AG04450 (cell line): Measurements from ENCODE around the gene CUL7. TPM values are rescaled to one million over a fixed set of nuclear protein-coding genes. Genes with fewer than 3 reads are reported as not detected.
A peak's percentile ranks its signal among the peaks of the same experiment; 100 is the strongest.

Experiments used
- CTCF ChIA-PET: fragments of 300-600, 350-600 bp; formaldehyde crosslinking; extraction: SDS; loops from one replicate; lab custom pipeline; 2022; ENCODE audit warnings: antibody characterized with exemption, inconsistent platforms; lab: Charles Lee
- POLR2A ChIA-PET: fragments of 350-600 bp; formaldehyde crosslinking; extraction: SDS; loops from one replicate; lab custom pipeline; 2021; ENCODE audit warnings: antibody characterized with exemption, inconsistent platforms; lab: Yijun Ruan, JAX
- DNase-seq: peaks from one replicate; pipeline ENCODE4 v3.0.0-alpha.2; 2011; ENCODE audit warnings: low read depth, low spot score
- H3K27ac ChIP-seq: one replicate; pipeline ENCODE4 v1.5.1; 2012; ENCODE audit warnings: low read depth, low read length, control low read depth
- H3K27me3 ChIP-seq: one replicate; pipeline ENCODE4 v1.6.0; 2012; ENCODE audit warnings: low read length; ENCODE audit not compliant: control insufficient read depth, insufficient read depth
- H3K4me3 ChIP-seq: 2 replicates; pipeline ENCODE4 v1.5.1; 2011; ENCODE audit warnings: mild to moderate bottlenecking, low read depth, low read length, control low read depth
- H3K9me3 ChIP-seq: 2 replicates; pipeline ENCODE4 v1.5.1; 2012; ENCODE audit warnings: low read length; ENCODE audit not compliant: control insufficient read depth, insufficient read depth
- polyA plus RNA-seq: library from polyadenylated mRNA; depleted of rRNA; stranded (reverse); fragments of >200 nt; gene quantifications from 2 replicates; pipeline ENCODE4 v1.2.3, GENCODE V29; 2011
- TF ChIP-seq, protein P1 (sequence below): IDR thresholded peaks from 2 replicates; pipeline ENCODE4 v1.5.1; 2011; ENCODE audit warnings: low read depth, low read length, control low read depth, inconsistent platforms

Gene CUL7
- polyA plus RNA-seq, 1 experiment = 37.5 TPM

DNA sequence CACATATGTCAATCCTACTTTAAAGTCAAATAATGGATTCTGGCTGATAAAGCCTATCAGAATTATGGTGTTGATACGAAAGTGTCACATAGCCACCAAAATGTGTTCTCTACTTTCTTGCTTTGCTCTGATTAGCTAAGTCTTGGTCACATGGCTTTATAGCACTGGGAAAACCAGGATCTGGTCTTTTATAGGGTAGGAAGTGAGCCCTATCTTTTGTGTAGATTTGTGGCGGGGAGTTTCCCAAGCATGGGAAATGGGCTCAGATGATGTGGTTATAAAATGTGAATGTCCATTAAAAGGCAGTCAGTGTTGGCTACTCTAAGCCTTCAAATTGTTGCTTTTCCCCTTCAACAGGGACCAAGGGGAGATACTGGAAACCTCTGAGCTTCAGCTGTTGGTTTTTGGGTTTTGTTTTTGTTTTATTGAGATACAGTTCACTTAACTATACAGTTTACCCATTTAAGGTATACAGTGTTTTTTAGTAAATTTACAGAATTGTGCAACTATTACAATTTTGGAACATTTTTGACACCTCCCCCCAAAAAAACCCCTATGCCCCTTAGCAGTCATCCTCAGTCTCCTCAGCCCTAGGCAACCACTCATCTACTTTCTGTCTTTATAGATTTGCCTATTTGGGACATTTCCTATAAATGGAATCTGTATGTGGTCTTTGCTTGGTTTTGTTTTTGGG lies 20.0 kb downstream of the CUL7 start:
- no peak for DNase-seq
- Histone ChIP-seq H3K27me3 (no peaks in the 10 kb centered on the region), H3K27ac (no peak overlapping the region), H3K4me3 (no peak overlapping the region), H3K9me3 (no peaks in the 10 kb centered on the region)
- ChIA-PET POLR2A (interaction anchor here (1.5 to 1.9 kb wide), 2 partner anchors 12 to 19 kb away, joined by 6 to 12 read pairs; partner anchors contain the start of genes KLHDC3 and RRP36), CTCF (interaction anchor here (0.6 to 1.9 kb wide), 3 partner anchors 10 to 133 kb away, joined by 3 to 6 read pairs (median 5); no protein-coding TSS in a partner anchor)
- TF ChIP-seq, protein P1, sequence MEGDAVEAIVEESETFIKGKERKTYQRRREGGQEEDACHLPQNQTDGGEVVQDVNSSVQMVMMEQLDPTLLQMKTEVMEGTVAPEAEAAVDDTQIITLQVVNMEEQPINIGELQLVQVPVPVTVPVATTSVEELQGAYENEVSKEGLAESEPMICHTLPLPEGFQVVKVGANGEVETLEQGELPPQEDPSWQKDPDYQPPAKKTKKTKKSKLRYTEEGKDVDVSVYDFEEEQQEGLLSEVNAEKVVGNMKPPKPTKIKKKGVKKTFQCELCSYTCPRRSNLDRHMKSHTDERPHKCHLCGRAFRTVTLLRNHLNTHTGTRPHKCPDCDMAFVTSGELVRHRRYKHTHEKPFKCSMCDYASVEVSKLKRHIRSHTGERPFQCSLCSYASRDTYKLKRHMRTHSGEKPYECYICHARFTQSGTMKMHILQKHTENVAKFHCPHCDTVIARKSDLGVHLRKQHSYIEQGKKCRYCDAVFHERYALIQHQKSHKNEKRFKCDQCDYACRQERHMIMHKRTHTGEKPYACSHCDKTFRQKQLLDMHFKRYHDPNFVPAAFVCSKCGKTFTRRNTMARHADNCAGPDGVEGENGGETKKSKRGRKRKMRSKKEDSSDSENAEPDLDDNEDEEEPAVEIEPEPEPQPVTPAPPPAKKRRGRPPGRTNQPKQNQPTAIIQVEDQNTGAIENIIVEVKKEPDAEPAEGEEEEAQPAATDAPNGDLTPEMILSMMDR = no peak

DNA sequence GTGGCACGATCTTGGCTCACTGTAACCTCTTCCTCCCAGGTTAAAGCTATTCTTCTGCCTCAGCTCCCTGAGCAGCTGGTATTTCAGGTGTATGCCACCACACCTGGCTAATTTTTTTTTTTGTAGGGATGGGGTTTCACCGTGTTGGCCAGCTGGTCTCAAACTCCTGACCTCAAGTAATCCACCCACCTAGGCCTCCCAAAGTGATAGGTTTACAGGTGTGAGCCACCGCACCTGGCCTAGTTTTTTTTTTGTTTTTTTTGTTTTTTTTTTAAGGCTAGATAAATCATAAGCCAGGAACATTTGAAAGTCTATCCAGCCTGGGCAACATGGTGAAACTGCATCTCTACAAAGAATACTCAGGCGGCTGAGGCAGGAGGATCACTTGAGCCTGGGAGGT lies 21.3 kb downstream of the CUL7 start:
- no peaks in the 10 kb centered on the region for H3K9me3 ChIP-seq
- H3K27me3 ChIP-seq = no peaks in the 10 kb centered on the region
- H3K27ac ChIP-seq = no peak overlapping the region
- CTCF ChIA-PET = interaction anchor here (1.2 to 1.9 kb wide), 2 partner anchors 111 to 131 kb away, joined by 3 to 5 read pairs; no protein-coding TSS in a partner anchor
- POLR2A ChIA-PET = interaction anchor here (0.7 to 1.9 kb wide), 3 partner anchors 11 to 142 kb away, joined by 4 to 12 read pairs (median 6); partner anchors contain the start of genes KLHDC3 and RRP36
- H3K4me3 ChIP-seq = no peak overlapping the region
- no peak for DNase-seq
- TF ChIP-seq, protein P1 = no peak

DNA sequence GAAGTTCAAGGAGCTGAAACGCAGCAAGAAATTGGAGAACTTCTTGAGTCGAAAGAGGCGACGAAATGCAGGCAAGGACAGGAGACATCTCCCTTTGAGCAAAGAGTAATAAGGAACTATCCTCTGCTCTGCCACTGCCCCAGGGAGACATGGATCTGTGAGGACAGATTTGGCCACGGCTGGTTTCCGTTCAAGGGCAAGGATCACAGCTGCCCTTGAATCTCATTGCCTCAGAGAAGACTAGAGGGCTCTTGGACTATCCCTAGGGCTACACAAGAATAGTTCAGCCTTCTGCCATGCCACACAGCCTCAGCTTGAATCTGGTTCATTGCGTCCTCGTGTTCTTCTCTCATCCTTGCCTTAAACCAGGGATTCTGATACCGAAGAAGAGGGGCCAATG lies 24.5 kb downstream of the CUL7 start:
- POLR2A ChIA-PET = interaction anchor here (0.6 to 1.5 kb wide), 2 partner anchors 25 to 135 kb away, joined by 4 to 5 read pairs; partner anchors contain the start of gene CUL7
- CTCF ChIA-PET = interaction anchor here (1.0 kb wide), 1 partner anchor 33 kb away, joined by 3 read pairs; no protein-coding TSS in a partner anchor

DNA sequence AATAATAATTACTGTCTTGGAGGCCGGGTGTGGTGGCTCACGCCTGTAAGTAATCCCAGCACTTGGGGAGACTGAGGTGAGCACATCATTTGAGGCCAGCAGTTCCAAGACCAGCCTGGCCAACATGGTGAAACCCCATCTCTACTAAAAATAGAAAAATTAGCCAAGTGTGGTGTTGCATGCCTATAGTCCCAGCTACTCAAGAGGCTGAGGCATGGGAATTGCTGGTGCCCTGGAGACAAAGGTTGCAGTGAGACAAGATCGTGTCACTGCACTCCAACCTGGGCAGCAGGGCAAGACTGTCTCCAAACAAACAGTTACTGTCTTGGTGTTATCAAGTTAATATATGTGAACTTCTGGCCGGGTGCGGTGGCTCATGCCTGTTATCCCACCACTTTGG lies 27.3 kb downstream of the CUL7 start:
- TF ChIP-seq, protein P1 = no peak
- CTCF ChIA-PET = no interaction called here
- Histone ChIP-seq H3K27ac (peak overlapping the region; percentile 11), H3K27me3 (no peaks in the 10 kb centered on the region), H3K9me3 (no peaks in the 10 kb centered on the region), H3K4me3 (no peak overlapping the region)
- POLR2A ChIA-PET = interaction anchor here (0.6 kb wide), 1 partner anchor 129 kb away, joined by 3 read pairs; no protein-coding TSS in a partner anchor
- no peak for DNase-seq

More for the DNA sequence above, 24.5 kb downstream of the CUL7 start:
- Histone ChIP-seq H3K9me3 (no peaks in the 10 kb centered on the region), H3K27me3 (no peaks in the 10 kb centered on the region), H3K27ac (peak overlapping the region; percentile 11), H3K4me3 (no peak overlapping the region)
- TF ChIP-seq, protein P1 = no peak
- no peak for DNase-seq

DNA sequence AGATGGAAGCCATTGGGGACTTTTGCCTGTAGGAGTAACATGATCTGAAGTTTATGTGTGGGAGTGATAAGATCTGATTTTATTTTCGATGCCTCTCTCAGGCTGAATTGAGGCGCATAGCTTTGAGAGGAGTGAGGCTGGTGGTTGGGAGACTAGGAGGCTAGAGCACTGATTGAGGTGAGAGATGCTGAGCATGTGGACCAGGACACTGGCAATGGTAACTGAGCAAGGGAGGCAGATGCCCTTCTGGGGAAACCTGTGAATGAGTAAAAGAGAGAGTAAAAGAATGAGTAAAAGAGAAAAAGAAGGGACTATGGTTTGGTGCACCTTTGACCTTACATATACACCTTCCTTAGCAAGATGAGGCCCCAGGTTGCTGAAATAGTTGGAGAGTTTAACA lies 29.2 kb downstream of the CUL7 start:
- no peaks in the 10 kb centered on the region for H3K9me3 ChIP-seq
- CTCF ChIA-PET = no interaction called here
- no peaks in the 10 kb centered on the region for H3K27me3 ChIP-seq
- H3K27ac ChIP-seq = no peak overlapping the region
- no peak for DNase-seq
- no peak overlapping the region for H3K4me3 ChIP-seq
- POLR2A ChIA-PET = interaction anchor here (0.6 kb wide), 1 partner anchor 145 kb away, joined by 3 read pairs; the partner anchor contains the start of gene RPL7L1
- TF ChIP-seq, protein P1 = no peak
